MM.1S (cell line): ENCODE data around the gene RAMP1.
"Not testable (repeated sequence)": the region's sequence is repeated elsewhere in the genome, so short reads cannot be mapped to it uniquely, and the experiment has no call there.

Experiments used
- EZH2phosphoT487 ChIP-seq: fragments of 300-600 bp; sonication (generic); IDR thresholded peaks from 2 replicates; pipeline ENCODE4 v1.6.1; 2018; ENCODE audit warnings: antibody characterized with exemption, low read length
- TF ChIP-seq, protein P1 (sequence below): fragments of 300-600 bp; sonication (generic); IDR thresholded peaks from 2 replicates; pipeline ENCODE4 v1.5.1; 2016; ENCODE audit warnings: antibody characterized with exemption, low read length, mixed read lengths

- TF ChIP-seq EZH2phosphoT487, result not testable (repeated sequence)
- TF ChIP-seq, protein P1, sequence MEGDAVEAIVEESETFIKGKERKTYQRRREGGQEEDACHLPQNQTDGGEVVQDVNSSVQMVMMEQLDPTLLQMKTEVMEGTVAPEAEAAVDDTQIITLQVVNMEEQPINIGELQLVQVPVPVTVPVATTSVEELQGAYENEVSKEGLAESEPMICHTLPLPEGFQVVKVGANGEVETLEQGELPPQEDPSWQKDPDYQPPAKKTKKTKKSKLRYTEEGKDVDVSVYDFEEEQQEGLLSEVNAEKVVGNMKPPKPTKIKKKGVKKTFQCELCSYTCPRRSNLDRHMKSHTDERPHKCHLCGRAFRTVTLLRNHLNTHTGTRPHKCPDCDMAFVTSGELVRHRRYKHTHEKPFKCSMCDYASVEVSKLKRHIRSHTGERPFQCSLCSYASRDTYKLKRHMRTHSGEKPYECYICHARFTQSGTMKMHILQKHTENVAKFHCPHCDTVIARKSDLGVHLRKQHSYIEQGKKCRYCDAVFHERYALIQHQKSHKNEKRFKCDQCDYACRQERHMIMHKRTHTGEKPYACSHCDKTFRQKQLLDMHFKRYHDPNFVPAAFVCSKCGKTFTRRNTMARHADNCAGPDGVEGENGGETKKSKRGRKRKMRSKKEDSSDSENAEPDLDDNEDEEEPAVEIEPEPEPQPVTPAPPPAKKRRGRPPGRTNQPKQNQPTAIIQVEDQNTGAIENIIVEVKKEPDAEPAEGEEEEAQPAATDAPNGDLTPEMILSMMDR, result not testable (repeated sequence)
Observed at GRCh38 chr2:237868074-237868473, 8.7 kb downstream of the RAMP1 start.
